Thyroid gland (tissue), 4 donors: ENCODE results near the gene ADGRG6. TPM values are rescaled to one million over a fixed set of nuclear protein-coding genes. Genes with fewer than 3 reads are reported as not detected.

Experiments
- DNase-seq, 2 donors: peaks; one replicate each; pipeline ENCODE4 v3.0.0-alpha.2; 2019
- H3K27ac ChIP-seq, 3 donors: fragments of 200-600 bp; sonication (generic); 1 replicate in 2 of 3; 2 replicates in 1 of 3; pipeline ENCODE4 v1.5.1; 2016 to 2019; ENCODE audit warnings: mild to moderate bottlenecking in 1 of 3, moderate library complexity in 1 of 3
- H3K27me3 ChIP-seq: fragments of 200-600 bp; sonication (generic); one replicate; pipeline ENCODE4 v1.5.1; 2019
- H3K36me3 ChIP-seq, 2 donors: fragments of 200-600 bp; sonication (generic); one replicate each; pipeline ENCODE4 v1.5.1; 2016 to 2019
- H3K4me1 ChIP-seq, 2 donors: fragments of 200-600 bp; sonication (generic); one replicate each; pipeline ENCODE4 v1.5.1; 2017 to 2019
- H3K4me3 ChIP-seq, 3 donors: fragments of 200-600 bp; sonication (generic); replicated peaks in 1 of 3; 1 replicate in 2 of 3; 2 replicates in 1 of 3; pipeline ENCODE4 v1.5.1; 2016; ENCODE audit warnings: mild to moderate bottlenecking in 1 of 3
- H3K9me3 ChIP-seq: fragments of 200-600 bp; sonication (generic); one replicate; pipeline ENCODE4 v1.5.1; 2017
- CTCF ChIP-seq, 6 experiments: fragments of 200-600 bp in 3 of 6; fragments of 450-650 bp in 3 of 6; sonication (generic) in 3 of 6; IDR thresholded peaks; one replicate each; pipeline ENCODE4 v1.5.1; 2016 to 2019; ENCODE audit warnings: antibody characterized with exemption in 6 of 6, mild to moderate bottlenecking in 2 of 6, inconsistent platforms in 1 of 6, moderate library complexity in 1 of 6
- POLR2A ChIP-seq, 2 donors: fragments of 450-650 bp; IDR thresholded peaks; one replicate each; pipeline ENCODE4 v1.6.1; 2017; ENCODE audit warnings: antibody characterized with exemption in 2 of 2, mild to moderate bottlenecking in 2 of 2, moderate library complexity in 1 of 2
- WGBS, 2 donors: methylation state at CpG; one replicate each; pipeline ENCODE4 v1.1.5; 2017; 5-methylcytosine and 5-hydroxymethylcytosine counted together
- intact Hi-C: fragments of 100-400 bp; cut with DNase I; formaldehyde crosslinking; loops from one replicate; pipeline ENCODE4 v1.15.1; 2023
- total RNA-seq, 4 donors: library from RNA; depleted of rRNA; stranded (reverse); fragments of >200 nt; gene quantifications; one replicate each; pipeline ENCODE4 v1.2.3, GENCODE V29; 2016

Gene ADGRG6
- total RNA-seq, 4 donors from 2014 or later = 2.9 to 10.5 (median 7.1) TPM

GRCh38 chr6:142373268-142374090 lies 71.7 kb downstream of the ADGRG6 start:
- TF ChIP-seq POLR2A (IDR thresholded peaks at IDR 0.05) (no peak), CTCF (IDR thresholded peaks at IDR 0.05) (no peak)
- H3K36me3 ChIP-seq = no peaks in the 10 kb centered on the region
- WGBS, 2 donors = 89 to 96% methylated on average over 2 of the region's 2 CpGs
- no peak for DNase-seq
- H3K9me3 ChIP-seq = no peaks in the 10 kb centered on the region
- no peaks in the 10 kb centered on the region for H3K27me3 ChIP-seq
- intact Hi-C loops = no loop called here
- H3K27ac ChIP-seq = no peak overlapping the region
- H3K4me3 ChIP-seq = no peak overlapping the region
- no peaks in the 10 kb centered on the region for H3K4me1 ChIP-seq

DNA sequence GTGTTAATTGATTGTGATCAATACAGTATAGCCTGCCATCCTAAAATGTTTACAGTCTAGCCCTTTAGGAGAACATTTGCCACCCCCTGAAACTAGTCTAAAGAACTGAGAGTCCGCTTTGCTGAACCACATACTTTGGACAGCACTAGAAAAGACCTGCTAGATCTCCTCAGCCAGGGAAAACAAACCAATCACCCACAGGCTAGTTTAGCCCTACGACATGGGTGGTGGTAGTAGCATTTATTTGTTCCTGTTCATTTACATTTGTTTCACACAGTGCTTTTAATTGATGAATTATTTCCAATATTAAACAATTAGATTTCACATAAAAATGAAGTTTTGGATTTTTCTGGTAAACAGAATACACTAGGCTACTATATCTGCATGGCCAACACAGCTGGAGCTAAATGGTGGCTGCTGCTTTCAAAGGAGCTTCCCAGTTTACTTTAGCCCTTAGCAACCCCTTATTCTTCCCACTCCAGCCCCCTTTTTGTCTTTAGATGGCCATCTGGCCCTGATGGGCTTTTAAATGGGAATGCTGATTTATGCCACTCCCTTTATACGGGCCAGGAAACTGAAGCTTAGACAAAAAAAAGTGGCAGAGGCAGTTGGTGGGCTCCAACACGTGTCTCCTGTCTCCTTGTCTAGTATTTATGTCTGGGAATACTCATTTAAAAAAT lies 72.4 kb downstream of the ADGRG6 start:
- no peaks in the 10 kb centered on the region for H3K4me1 ChIP-seq
- 75 to 80% methylated on average over 4 of the region's 4 CpGs for WGBS, 2 donors
- H3K36me3 ChIP-seq = no peaks in the 10 kb centered on the region
- TF ChIP-seq POLR2A (IDR thresholded peaks at IDR 0.05) (no peak), CTCF (IDR thresholded peaks at IDR 0.05) (no peak)
- no peaks in the 10 kb centered on the region for H3K9me3 ChIP-seq
- H3K4me3 ChIP-seq = no peak overlapping the region
- DNase-seq = no peak
- H3K27ac ChIP-seq = no peak overlapping the region
- no peaks in the 10 kb centered on the region for H3K27me3 ChIP-seq
- intact Hi-C loops = no loop called here

GRCh38 chr6:142374965-142375733 lies 73.3 kb downstream of the ADGRG6 start:
- no peaks in the 10 kb centered on the region for H3K4me1 ChIP-seq
- H3K27me3 ChIP-seq = no peaks in the 10 kb centered on the region
- H3K27ac ChIP-seq = no peak overlapping the region
- H3K9me3 ChIP-seq = no peaks in the 10 kb centered on the region
- TF ChIP-seq CTCF (IDR thresholded peaks at IDR 0.05) (no peak), POLR2A (IDR thresholded peaks at IDR 0.05) (no peak)
- H3K36me3 ChIP-seq = no peaks in the 10 kb centered on the region
- no peak overlapping the region for H3K4me3 ChIP-seq
- no peak for DNase-seq
- intact Hi-C loops = no loop called here
- 58 to 63% methylated on average over 4 of the region's 4 CpGs for WGBS, 2 donors

- Histone ChIP-seq H3K27me3 (no peaks in the 10 kb centered on the region), H3K4me1 (no peaks in the 10 kb centered on the region), H3K27ac (no peak overlapping the region), H3K9me3 (no peaks in the 10 kb centered on the region), H3K4me3 (no peak overlapping the region), H3K36me3 (no peaks in the 10 kb centered on the region)
- WGBS, 2 donors = 80 to 85% methylated on average over 2 of the region's 2 CpGs
- TF ChIP-seq POLR2A (IDR thresholded peaks at IDR 0.05) (no peak), CTCF (IDR thresholded peaks at IDR 0.05) (no peak)
- intact Hi-C loops = no loop called here
- no peak for DNase-seq
Observed at GRCh38 chr6:142376115-142376514, 74.3 kb downstream of the ADGRG6 start.
